ENCODE measurements around the gene DCAF5.

Gene DCAF5

GRCh38 chr14:69142101-69142500 is 10.8 kb downstream of the DCAF5 start:
- no peak for TF ChIP-seq CTCF (IDR thresholded peaks at IDR 0.05; ENCODE audit: low read depth, low read length, missing control alignments)
- no peak for DNase-seq (ENCODE audit: low read depth)
- in situ Hi-C loops (cut with HindIII; ENCODE audit: low sequenced_read_pairs), result no loop called here
- no peak overlapping the region for H3K4me3 ChIP-seq (ENCODE audit: low read depth, low read length)

- no peak for TF ChIP-seq CTCF (IDR thresholded peaks at IDR 0.05; ENCODE audit: low read depth, low read length, missing control alignments)
- no peak overlapping the region for H3K4me3 ChIP-seq (ENCODE audit: low read depth, low read length)
- no peak for DNase-seq (ENCODE audit: low read depth)
- in situ Hi-C loops (cut with HindIII; ENCODE audit: low sequenced_read_pairs), result no loop called here
These were observed 11.4 kb downstream of the DCAF5 start for GRCh38 chr14:69141550-69141949.

GRCh38 chr14:69139743-69140142 is 13.2 kb downstream of the DCAF5 start:
- no peak for DNase-seq (ENCODE audit: low read depth)
- no peak overlapping the region for H3K4me3 ChIP-seq (ENCODE audit: low read depth, low read length)
- in situ Hi-C loops (cut with HindIII; ENCODE audit: low sequenced_read_pairs), result no loop called here
- TF ChIP-seq CTCF (IDR thresholded peaks at IDR 0.05; ENCODE audit: low read depth, low read length, missing control alignments), result no peak

GRCh38 chr14:69137843-69138535 is 14.9 kb downstream of the DCAF5 start:
- H3K4me3 ChIP-seq (ENCODE audit: low read depth, low read length), result no peak overlapping the region
- no peak for TF ChIP-seq CTCF (IDR thresholded peaks at IDR 0.05; ENCODE audit: low read depth, low read length, missing control alignments)
- peak; percentile 47 for DNase-seq (ENCODE audit: low read depth)
- in situ Hi-C loops (cut with HindIII; ENCODE audit: low sequenced_read_pairs), result no loop called here

- no peak for DNase-seq (ENCODE audit: low read depth)
- in situ Hi-C loops (cut with HindIII; ENCODE audit: low sequenced_read_pairs), result no loop called here
- no peak for TF ChIP-seq CTCF (IDR thresholded peaks at IDR 0.05; ENCODE audit: low read depth, low read length, missing control alignments)
These were observed 15.5 kb downstream of the DCAF5 start for GRCh38 chr14:69137416-69137815.

GRCh38 chr14:69135133-69135532 is 17.8 kb downstream of the DCAF5 start:
- no peak overlapping the region for H3K4me3 ChIP-seq (ENCODE audit: low read depth, low read length)
- in situ Hi-C loops (cut with HindIII; ENCODE audit: low sequenced_read_pairs), result no loop called here
- no peak for DNase-seq (ENCODE audit: low read depth)
- TF ChIP-seq CTCF (IDR thresholded peaks at IDR 0.05; ENCODE audit: low read depth, low read length, missing control alignments), result no peak

More at GRCh38 chr14:69137416-69137815, 15.5 kb downstream of the DCAF5 start:
- no peak overlapping the region for H3K4me3 ChIP-seq (ENCODE audit: low read depth, low read length)

All from astrocyte of the cerebellum (primary cell).